Endodermal cell (in vitro differentiated cells): Measurements from ENCODE around the gene CELF4. TPM values are rescaled to one million over a fixed set of nuclear protein-coding genes. Genes with fewer than 3 reads are reported as not detected.

Experiments used
- DNase-seq: peaks from one replicate; pipeline ENCODE4 v3.0.0-alpha.2; 2017
- H3K27ac ChIP-seq: 2 replicates; pipeline ENCODE4 v1.5.1; 2013; ENCODE audit warnings: mild to moderate bottlenecking, low read depth, low read length, moderate library complexity
- H3K27me3 ChIP-seq: 2 replicates; pipeline ENCODE4 v1.6.1; 2013; ENCODE audit warnings: mild to moderate bottlenecking, low read length, moderate library complexity; ENCODE audit not compliant: insufficient read depth, control insufficient read depth, poor library complexity, severe bottlenecking
- H3K36me3 ChIP-seq: 2 replicates; pipeline ENCODE4 v1.7.0; 2013; ENCODE audit warnings: mild to moderate bottlenecking, low read length, moderate library complexity; ENCODE audit not compliant: control insufficient read depth, insufficient read depth
- H3K4me1 ChIP-seq: one replicate; pipeline ENCODE4 v1.7.0; 2013; ENCODE audit warnings: low read length; ENCODE audit not compliant: control insufficient read depth, insufficient read depth
- H3K4me3 ChIP-seq: 2 replicates; pipeline ENCODE4 v1.5.1; 2013; ENCODE audit warnings: mild to moderate bottlenecking, low read length, moderate library complexity
- H3K9ac ChIP-seq: 2 replicates; pipeline ENCODE4 v1.6.1; 2013; ENCODE audit warnings: mild to moderate bottlenecking, low read length, moderate library complexity; ENCODE audit not compliant: poor library complexity, severe bottlenecking; ENCODE audit errors: extremely low read depth
- H3K9me3 ChIP-seq: 2 replicates; pipeline ENCODE4 v1.6.1; 2013; ENCODE audit warnings: mild to moderate bottlenecking, low read length, moderate library complexity; ENCODE audit not compliant: control insufficient read depth
- H3K27ac Mint-ChIP-seq: 2 replicates; pipeline ENCODE4 v1.8.0; 2020; ENCODE audit warnings: mixed read lengths
- H3K27me3 Mint-ChIP-seq: 2 replicates; pipeline ENCODE4 v1.8.0; 2021; ENCODE audit warnings: mild to moderate bottlenecking, mixed read lengths; ENCODE audit not compliant: insufficient read depth
- H3K36me3 Mint-ChIP-seq: 2 replicates; pipeline ENCODE4 v1.8.0; 2020; ENCODE audit warnings: low read depth, mixed read lengths
- H3K4me1 Mint-ChIP-seq: 2 replicates; pipeline ENCODE4 v1.8.0; 2020; ENCODE audit warnings: mixed read lengths
- H3K4me3 Mint-ChIP-seq: 2 replicates; pipeline ENCODE4 v1.8.0; 2020; ENCODE audit warnings: mild to moderate bottlenecking, moderate library complexity, mixed read lengths
- H3K9me3 Mint-ChIP-seq: 2 replicates; pipeline ENCODE4 v1.8.0; 2020; ENCODE audit warnings: mild to moderate bottlenecking, mixed read lengths
- WGBS, 2 experiments: methylation state at CpG; one replicate each; pipeline versions ENCODE4 v1.1.5 to v1.1.7; 2013; ENCODE audit warnings: missing lambda C conversion rate in 2 of 2, mixed read lengths in 1 of 2; ENCODE audit not compliant: insufficient coverage in 1 of 2, insufficient read length in 1 of 2; 5-methylcytosine and 5-hydroxymethylcytosine counted together
- total RNA-seq, 2 donors: library from RNA; stranded (reverse); fragmentation: NEBNext Ultra II Directional in 1 of 2; extraction: Animal tissue kit (Norgen Biotek cat#: 25700) in 1 of 2; gene quantifications; 2 replicates in 1 of 2; 3 replicates in 1 of 2; pipeline ENCODE4 v1.2.1, GENCODE V29; 2021
- TF ChIP-seq, protein P1 (sequence below): fragments of 200-600 bp; sonication (generic); conservative IDR thresholded peaks from 2 replicates; pipeline ENCODE4 v1.5.0; 2021; ENCODE audit warnings: antibody characterized with exemption, mild to moderate bottlenecking

Gene CELF4
- total RNA-seq, 2 donors from 2014 or later, result 5.7 to 6.7 TPM

DNA sequence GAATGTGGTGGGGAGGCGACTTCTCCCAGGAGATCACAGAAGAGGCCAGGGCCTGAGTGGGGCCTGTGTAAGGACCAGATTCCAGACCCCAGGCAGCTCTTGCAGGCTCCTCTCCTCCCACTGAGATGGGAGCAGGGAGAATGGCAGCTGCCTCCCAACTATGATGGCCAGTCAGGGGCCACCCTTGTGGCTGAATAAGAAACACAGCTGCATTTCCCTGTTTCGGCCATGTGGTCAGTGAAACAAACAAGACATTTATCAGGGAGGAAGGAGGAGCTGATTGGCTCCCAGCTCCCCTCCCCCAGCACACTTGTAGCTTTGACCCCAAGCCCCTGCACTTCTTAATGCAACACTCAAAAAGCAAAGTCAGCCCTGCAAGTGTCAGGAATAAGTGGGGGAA is 143.5 kb downstream of the CELF4 start:
- no peak overlapping the region for H3K4me3 ChIP-seq
- H3K27me3 ChIP-seq, result peaks cover 3% of the 10 kb centered on the region
- no peaks in the 10 kb centered on the region for H3K36me3 ChIP-seq
- 81 to 90% methylated on average over 2 of the region's 2 CpGs for WGBS, 2 experiments
- peak overlapping the region; percentile 60 for H3K27ac Mint-ChIP-seq
- TF ChIP-seq, protein P1, sequence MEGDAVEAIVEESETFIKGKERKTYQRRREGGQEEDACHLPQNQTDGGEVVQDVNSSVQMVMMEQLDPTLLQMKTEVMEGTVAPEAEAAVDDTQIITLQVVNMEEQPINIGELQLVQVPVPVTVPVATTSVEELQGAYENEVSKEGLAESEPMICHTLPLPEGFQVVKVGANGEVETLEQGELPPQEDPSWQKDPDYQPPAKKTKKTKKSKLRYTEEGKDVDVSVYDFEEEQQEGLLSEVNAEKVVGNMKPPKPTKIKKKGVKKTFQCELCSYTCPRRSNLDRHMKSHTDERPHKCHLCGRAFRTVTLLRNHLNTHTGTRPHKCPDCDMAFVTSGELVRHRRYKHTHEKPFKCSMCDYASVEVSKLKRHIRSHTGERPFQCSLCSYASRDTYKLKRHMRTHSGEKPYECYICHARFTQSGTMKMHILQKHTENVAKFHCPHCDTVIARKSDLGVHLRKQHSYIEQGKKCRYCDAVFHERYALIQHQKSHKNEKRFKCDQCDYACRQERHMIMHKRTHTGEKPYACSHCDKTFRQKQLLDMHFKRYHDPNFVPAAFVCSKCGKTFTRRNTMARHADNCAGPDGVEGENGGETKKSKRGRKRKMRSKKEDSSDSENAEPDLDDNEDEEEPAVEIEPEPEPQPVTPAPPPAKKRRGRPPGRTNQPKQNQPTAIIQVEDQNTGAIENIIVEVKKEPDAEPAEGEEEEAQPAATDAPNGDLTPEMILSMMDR, result peak; percentile 32
- DNase-seq, result no peak
- peaks cover 12% of the 10 kb centered on the region for H3K4me1 Mint-ChIP-seq
- no peaks in the 10 kb centered on the region for H3K36me3 Mint-ChIP-seq
- H3K4me3 Mint-ChIP-seq, result no peak overlapping the region
- peak overlapping the region; percentile 42 for H3K27ac ChIP-seq
- H3K9ac ChIP-seq, result no peak overlapping the region
- no peaks in the 10 kb centered on the region for H3K9me3 Mint-ChIP-seq
- H3K9me3 ChIP-seq, result no peaks in the 10 kb centered on the region
- H3K4me1 ChIP-seq, result peaks cover 3% of the 10 kb centered on the region
- peaks cover 8% of the 10 kb centered on the region for H3K27me3 Mint-ChIP-seq

DNA sequence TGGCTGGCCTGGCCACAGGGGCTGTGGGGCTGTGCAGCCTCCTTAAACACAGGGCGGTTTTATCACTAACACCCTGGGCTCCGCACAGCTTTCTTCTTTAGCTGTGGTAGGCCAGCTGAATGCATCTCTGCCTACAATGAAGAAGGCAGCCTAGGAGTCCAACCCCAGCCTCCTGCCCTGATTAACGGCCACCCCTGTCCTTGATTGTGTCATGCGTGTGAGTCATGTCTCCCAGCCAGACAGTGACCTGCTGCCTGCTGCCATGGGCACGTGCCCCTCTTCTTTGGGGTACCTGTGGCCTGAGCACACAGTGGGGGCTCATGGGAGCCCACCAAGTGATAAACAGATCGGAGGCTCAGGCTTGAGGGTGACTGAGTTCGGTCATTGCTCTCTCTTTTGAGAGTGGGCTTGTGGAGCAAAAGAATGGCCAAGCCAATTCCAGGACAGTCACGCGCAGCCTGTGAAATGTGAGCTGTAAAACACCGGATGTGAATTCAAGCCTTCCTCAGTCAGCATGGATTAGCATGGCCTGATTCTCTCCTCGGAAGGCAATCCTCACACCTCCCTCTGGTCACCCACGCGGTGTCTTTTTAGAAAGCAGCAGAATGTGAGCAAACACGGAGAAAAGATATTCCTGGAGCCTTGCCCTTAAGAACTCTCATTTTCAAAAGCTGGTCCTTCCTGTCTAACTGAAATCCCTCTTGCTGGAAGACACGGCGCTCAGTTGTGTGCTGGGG is 144.1 kb downstream of the CELF4 start:
- H3K27me3 Mint-ChIP-seq, result peaks cover 14% of the 10 kb centered on the region
- TF ChIP-seq, protein P1, result no peak
- H3K9me3 ChIP-seq, result no peaks in the 10 kb centered on the region
- H3K36me3 Mint-ChIP-seq, result no peaks in the 10 kb centered on the region
- 88% methylated on average over 11 to 16 of the region's 16 CpGs for WGBS, 2 experiments
- H3K4me1 Mint-ChIP-seq, result peaks cover 12% of the 10 kb centered on the region
- H3K36me3 ChIP-seq, result no peaks in the 10 kb centered on the region
- peak overlapping the region; percentile 60 for H3K27ac Mint-ChIP-seq
- peaks cover 9% of the 10 kb centered on the region for H3K27me3 ChIP-seq
- no peak overlapping the region for H3K4me3 Mint-ChIP-seq
- no peak overlapping the region for H3K9ac ChIP-seq
- peaks cover 3% of the 10 kb centered on the region for H3K4me1 ChIP-seq
- DNase-seq, result no peak
- H3K9me3 Mint-ChIP-seq, result no peaks in the 10 kb centered on the region
- no peak overlapping the region for H3K4me3 ChIP-seq
- peak overlapping the region; percentile 42 for H3K27ac ChIP-seq

DNA sequence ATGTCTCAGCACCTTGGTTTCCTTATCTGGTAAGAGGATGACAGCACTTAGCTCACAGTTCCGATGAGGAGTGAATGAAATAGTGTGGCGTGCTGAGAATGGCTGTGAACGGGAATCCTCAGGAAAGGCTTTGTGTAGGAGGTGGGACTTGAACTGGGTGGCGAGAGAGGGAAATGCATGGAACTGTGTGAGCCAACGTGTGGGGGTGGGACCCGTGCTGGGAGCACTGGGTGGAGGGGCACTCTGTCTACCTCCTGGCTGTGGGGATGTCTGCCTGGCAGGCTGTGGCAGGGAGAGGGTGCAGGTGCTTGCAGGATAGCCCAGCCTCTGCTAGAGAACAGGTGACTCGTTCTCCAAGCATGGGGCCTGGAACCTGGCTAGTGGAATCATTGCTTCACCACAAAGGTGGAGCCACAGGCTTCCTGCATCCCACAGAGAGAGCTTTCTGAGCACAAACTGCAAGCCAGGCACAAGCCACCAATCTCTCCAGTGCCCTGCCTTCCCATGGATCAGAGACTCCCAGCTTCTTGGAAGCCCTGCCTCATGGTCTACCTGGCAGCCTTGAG is 145.2 kb downstream of the CELF4 start:
- TF ChIP-seq, protein P1, result no peak
- H3K27me3 Mint-ChIP-seq, result peaks cover 23% of the 10 kb centered on the region
- WGBS, 2 experiments, result 86 to 91% methylated on average over 6 to 7 of the region's 7 CpGs
- no peaks in the 10 kb centered on the region for H3K36me3 Mint-ChIP-seq
- Histone ChIP-seq H3K27ac (no peak overlapping the region), H3K4me1 (peaks cover 3% of the 10 kb centered on the region), H3K36me3 (no peaks in the 10 kb centered on the region), H3K27me3 (peaks cover 17% of the 10 kb centered on the region), H3K9me3 (no peaks in the 10 kb centered on the region), H3K4me3 (no peak overlapping the region), H3K9ac (no peak overlapping the region)
- no peak for DNase-seq
- H3K27ac Mint-ChIP-seq, result no peak overlapping the region
- no peak overlapping the region for H3K4me3 Mint-ChIP-seq
- no peaks in the 10 kb centered on the region for H3K9me3 Mint-ChIP-seq
- H3K4me1 Mint-ChIP-seq, result peaks cover 12% of the 10 kb centered on the region
